Measurements from ENCODE around the gene DDR1.

DNA sequence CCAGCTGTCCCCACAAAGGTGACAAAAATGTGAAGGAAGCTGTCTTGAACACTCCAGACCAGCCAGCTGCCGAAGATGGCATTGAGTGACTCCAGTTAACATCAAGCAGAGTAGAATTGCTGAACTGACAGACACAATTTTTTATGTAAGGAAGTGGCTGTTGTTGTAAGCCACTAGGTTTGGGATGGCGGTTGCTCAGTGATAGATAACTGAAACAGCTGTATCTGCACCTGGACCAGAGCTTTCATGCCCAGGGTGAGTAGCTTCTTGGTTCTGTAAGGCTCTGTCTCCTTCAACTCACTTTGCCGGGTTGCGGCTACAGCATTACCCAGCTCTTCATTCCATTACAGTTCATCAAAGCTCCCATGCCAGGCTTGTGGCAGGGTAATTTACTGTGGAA is 49.7 kb upstream of the DDR1 start:
- TF ChIP-seq, protein P1, sequence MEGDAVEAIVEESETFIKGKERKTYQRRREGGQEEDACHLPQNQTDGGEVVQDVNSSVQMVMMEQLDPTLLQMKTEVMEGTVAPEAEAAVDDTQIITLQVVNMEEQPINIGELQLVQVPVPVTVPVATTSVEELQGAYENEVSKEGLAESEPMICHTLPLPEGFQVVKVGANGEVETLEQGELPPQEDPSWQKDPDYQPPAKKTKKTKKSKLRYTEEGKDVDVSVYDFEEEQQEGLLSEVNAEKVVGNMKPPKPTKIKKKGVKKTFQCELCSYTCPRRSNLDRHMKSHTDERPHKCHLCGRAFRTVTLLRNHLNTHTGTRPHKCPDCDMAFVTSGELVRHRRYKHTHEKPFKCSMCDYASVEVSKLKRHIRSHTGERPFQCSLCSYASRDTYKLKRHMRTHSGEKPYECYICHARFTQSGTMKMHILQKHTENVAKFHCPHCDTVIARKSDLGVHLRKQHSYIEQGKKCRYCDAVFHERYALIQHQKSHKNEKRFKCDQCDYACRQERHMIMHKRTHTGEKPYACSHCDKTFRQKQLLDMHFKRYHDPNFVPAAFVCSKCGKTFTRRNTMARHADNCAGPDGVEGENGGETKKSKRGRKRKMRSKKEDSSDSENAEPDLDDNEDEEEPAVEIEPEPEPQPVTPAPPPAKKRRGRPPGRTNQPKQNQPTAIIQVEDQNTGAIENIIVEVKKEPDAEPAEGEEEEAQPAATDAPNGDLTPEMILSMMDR (IDR thresholded peaks at IDR 0.05; ENCODE audit: low read depth, low read length), result no peak
- TF ChIP-seq POLR2A (IDR thresholded peaks at IDR 0.05; ENCODE audit: extremely low read depth, insufficient read length) (no peak), MYC (IDR thresholded peaks at IDR 0.05; ENCODE audit: low read depth, low read length) (no peak)
- TF ChIP-seq, protein P2, sequence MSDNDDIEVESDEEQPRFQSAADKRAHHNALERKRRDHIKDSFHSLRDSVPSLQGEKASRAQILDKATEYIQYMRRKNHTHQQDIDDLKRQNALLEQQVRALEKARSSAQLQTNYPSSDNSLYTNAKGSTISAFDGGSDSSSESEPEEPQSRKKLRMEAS (IDR thresholded peaks at IDR 0.05; ENCODE audit: low read depth, low read length), result no peak

Measured in NB4 (cell line).